Activated CD4-positive, alpha-beta memory T cell treated with anti-CD3 and anti-CD28 coated beads for 36 hours (primary cell): ENCODE data around the gene CTXN1. TPM values are rescaled to one million over a fixed set of nuclear protein-coding genes. Genes with fewer than 3 reads are reported as not detected.

Experiments used
- CTCF ChIA-PET: fragments of 350-600 bp; sonication (Branson Sonifier 250); formaldehyde crosslinking; loops from one replicate; lab custom pipeline; 2021; ENCODE audit warnings: antibody characterized with exemption, inconsistent platforms; lab: Charles Lee
- POLR2A ChIA-PET: fragments of 350-600 bp; sonication (Branson Sonifier 250); formaldehyde crosslinking; loops from one replicate; lab custom pipeline; 2021; ENCODE audit warnings: antibody characterized with exemption; lab: Charles Lee
- DNase-seq: peaks from one replicate; pipeline ENCODE4 v3.0.0-alpha.2; 2020
- H3K27ac Mint-ChIP-seq: one replicate; pipeline ENCODE4 v1.8.0; 2021; ENCODE audit warnings: mixed read lengths
- H3K27me3 Mint-ChIP-seq: one replicate; pipeline ENCODE4 v1.8.0; 2021; ENCODE audit warnings: mixed read lengths
- H3K36me3 Mint-ChIP-seq: one replicate; pipeline ENCODE4 v1.8.0; 2021; ENCODE audit warnings: mixed read lengths
- H3K4me1 Mint-ChIP-seq: one replicate; pipeline ENCODE4 v1.8.0; 2021; ENCODE audit warnings: low read depth, mixed read lengths
- H3K4me3 Mint-ChIP-seq: one replicate; pipeline ENCODE4 v1.8.0; 2021; ENCODE audit warnings: mild to moderate bottlenecking, mixed read lengths
- H3K9me3 Mint-ChIP-seq: one replicate; pipeline ENCODE4 v1.8.0; 2021; ENCODE audit warnings: mixed read lengths
- intact Hi-C: fragments of 100-400 bp; cut with micrococcal nuclease; formaldehyde crosslinking; loops from one replicate; pipeline ENCODE4 v1.15.1; 2023
- total RNA-seq, 2 experiments: library from RNA; stranded (reverse); gene quantifications; one replicate each; pipeline ENCODE4 v1.2.3, GENCODE V29; 2021

The CTXN1 gene
- total RNA-seq, 2 experiments from 2014 or later: 0.29 to 0.77 TPM

GRCh38 chr19:7942981-7943443 is 17.1 kb upstream of the CTXN1 start:
- Mint-ChIP-seq H3K4me1 (peaks cover 38% of the 10 kb centered on the region), H3K27me3 (no peaks in the 10 kb centered on the region), H3K36me3 (peaks cover 13% of the 10 kb centered on the region), H3K27ac (peak overlapping the region; percentile 98), H3K9me3 (no peaks in the 10 kb centered on the region), H3K4me3 (peak overlapping the region; percentile 92)
- POLR2A ChIA-PET: interaction anchor here (0.7 to 2.1 kb wide), 14 partner anchors 9 to 380 kb away, joined by 3 to 10 read pairs (median 5); partner anchors contain the start of genes ELAVL1, MAP2K7, PET100 and XAB2
- intact Hi-C loops: loop anchor here (1.0 to 5.0 kb wide), 5 partner anchors 23 to 378 kb away; partner anchors contain the start of genes CCL25, MAP2K7, NDUFA7 and RPS28
- CTCF ChIA-PET: interaction anchor here (0.6 to 3.4 kb wide), 19 partner anchors 9 to 841 kb away, joined by 3 to 46 read pairs (median 11); partner anchors contain the start of genes ELAVL1, HNRNPM, MAP2K7 and SNAPC2
- no peak for DNase-seq

DNA sequence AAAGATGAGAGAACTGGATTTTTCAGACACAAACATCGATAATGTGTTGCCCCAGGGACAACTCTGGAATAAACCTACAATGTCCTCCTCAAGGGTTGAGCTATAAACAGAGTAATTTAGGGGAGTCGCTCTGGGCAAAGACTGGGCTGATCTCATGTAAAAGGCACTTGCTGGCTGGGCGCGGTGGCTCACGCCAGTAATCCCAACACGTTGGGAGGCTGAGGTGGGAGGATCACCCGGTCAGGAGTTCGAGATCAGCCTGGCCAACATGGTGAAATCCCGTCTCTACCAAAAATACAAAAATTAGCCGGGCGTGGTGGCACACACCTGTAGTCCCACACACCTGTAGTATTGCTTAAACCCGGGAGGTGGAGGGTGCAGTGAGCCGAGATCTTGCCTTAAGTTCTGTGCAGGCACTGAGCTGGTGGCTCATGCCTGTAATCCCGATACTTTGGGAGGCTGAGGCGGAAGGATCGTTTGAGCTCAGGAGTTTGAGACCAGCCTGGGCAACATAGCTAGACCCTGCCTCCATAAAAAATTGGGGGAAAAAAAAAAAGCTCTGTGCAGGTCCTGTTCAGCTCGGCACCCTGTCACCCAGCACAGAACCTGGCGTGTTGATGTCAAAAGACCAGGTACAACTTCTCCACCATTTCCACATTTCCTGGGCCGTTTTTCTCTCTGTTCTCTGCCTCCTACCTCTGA is 16.1 kb upstream of the CTXN1 start:
- ChIA-PET CTCF (interaction anchor here (0.7 to 2.5 kb wide), 2 partner anchors 15 to 374 kb away, joined by 4 to 13 read pairs; no protein-coding TSS in a partner anchor), POLR2A (interaction anchor here (0.7 kb wide), 1 partner anchor 359 kb away, joined by 3 read pairs; no protein-coding TSS in a partner anchor)
- Mint-ChIP-seq H3K27ac (peak overlapping the region; percentile 23), H3K4me3 (peak overlapping the region; percentile 92), H3K36me3 (peaks cover 13% of the 10 kb centered on the region), H3K27me3 (no peaks in the 10 kb centered on the region), H3K4me1 (peaks cover 38% of the 10 kb centered on the region), H3K9me3 (no peaks in the 10 kb centered on the region)
- intact Hi-C loops: loop anchor here (5.0 kb wide), 2 partner anchors 110 to 130 kb away; partner anchors contain the start of gene CCL25
- no peak for DNase-seq

DNA sequence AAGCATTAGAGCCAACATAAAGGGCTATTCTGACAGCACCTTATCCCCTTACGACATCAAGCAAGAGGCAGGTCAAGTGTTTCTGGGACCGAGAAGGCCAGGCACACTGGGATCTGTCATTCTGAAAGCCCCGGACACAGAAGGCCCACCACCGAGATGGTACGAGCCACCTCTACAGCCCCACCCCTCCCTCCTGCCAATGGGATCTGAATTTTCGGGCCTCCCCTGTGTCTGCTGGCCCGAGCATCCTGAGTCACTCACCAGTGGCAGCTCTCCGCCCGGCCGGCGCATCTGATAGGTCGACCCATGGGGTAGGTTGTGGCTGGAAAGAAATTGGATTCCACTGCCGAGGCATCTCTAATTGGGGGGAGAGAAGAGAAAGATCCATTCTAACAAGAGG is 14.9 kb upstream of the CTXN1 start:
- H3K27ac Mint-ChIP-seq: no peak overlapping the region
- CTCF ChIA-PET: interaction anchor here (1.7 kb wide), 1 partner anchor 12 kb away, joined by 5 read pairs; no protein-coding TSS in a partner anchor
- DNase-seq: no peak

GRCh38 chr19:7934766-7935165 is 8.8 kb upstream of the CTXN1 start:
- intact Hi-C loops: no loop called here
- Mint-ChIP-seq H3K4me3 (no peak overlapping the region), H3K4me1 (peaks cover 4% of the 10 kb centered on the region), H3K27ac (no peak overlapping the region), H3K9me3 (no peaks in the 10 kb centered on the region), H3K36me3 (peaks cover 23% of the 10 kb centered on the region), H3K27me3 (no peaks in the 10 kb centered on the region)
- DNase-seq: no peak
- POLR2A ChIA-PET: no interaction called here
- CTCF ChIA-PET: no interaction called here

More for the DNA sequence above, 14.9 kb upstream of the CTXN1 start:
- H3K36me3 Mint-ChIP-seq: peaks cover 17% of the 10 kb centered on the region
- H3K4me1 Mint-ChIP-seq: peaks cover 38% of the 10 kb centered on the region
- H3K9me3 Mint-ChIP-seq: no peaks in the 10 kb centered on the region
- POLR2A ChIA-PET: no interaction called here
- no peak overlapping the region for H3K4me3 Mint-ChIP-seq
- intact Hi-C loops: loop anchor here (5.0 kb wide), 2 partner anchors 111 to 131 kb away; partner anchors contain the start of gene CCL25
- H3K27me3 Mint-ChIP-seq: no peaks in the 10 kb centered on the region

DNA sequence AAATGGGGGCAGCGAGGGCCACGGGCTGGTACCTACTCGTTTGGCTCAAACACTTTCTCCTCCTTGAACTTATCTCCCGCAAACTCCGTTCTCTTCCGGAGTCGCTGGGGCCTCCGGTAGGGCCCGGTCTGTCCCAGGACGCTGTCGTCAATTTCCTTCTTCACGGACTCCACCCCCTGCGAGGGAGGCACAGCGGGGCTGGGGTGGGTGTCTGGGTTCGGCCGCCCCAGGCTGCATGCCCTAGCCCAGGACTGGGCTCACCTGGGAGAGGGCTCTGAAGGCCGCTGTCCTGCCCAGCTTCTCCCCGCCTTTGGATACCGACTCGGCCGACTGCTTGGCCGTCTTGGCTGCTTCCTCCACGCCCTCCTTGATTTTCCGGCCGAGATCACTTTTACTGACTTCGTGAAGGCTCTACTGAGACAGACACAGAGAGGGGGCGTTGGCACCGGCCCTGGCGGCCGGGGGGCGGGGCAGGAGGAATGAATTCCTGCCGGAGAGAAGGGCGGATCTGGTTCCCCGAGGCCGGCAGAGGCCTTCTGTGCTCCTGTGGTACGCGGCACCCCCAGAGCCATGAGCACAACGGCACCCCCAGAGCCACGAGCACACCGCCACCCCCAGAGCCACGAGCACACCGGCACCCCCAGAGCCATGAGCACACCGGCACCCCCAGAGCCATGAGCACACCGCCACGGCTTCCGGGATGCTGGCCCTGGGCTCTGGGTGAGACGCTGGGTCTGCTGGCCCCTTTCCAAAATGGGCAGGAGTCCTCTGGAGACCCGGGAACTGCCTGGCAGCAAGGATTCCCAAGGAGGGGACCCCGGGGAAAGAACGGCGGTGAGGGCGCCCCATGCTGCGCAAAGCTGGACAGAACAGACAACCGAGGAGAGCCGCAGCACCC is 8.1 kb upstream of the CTXN1 start:
- Mint-ChIP-seq H3K4me3 (no peak overlapping the region), H3K36me3 (peaks cover 23% of the 10 kb centered on the region), H3K4me1 (peaks cover 7% of the 10 kb centered on the region), H3K9me3 (no peaks in the 10 kb centered on the region), H3K27ac (no peak overlapping the region), H3K27me3 (no peaks in the 10 kb centered on the region)
- DNase-seq: no peak
- intact Hi-C loops: no loop called here
- POLR2A ChIA-PET: no interaction called here
- CTCF ChIA-PET: interaction anchor here (1.0 kb wide), 1 partner anchor 10 kb away, joined by 3 read pairs; no protein-coding TSS in a partner anchor

DNA sequence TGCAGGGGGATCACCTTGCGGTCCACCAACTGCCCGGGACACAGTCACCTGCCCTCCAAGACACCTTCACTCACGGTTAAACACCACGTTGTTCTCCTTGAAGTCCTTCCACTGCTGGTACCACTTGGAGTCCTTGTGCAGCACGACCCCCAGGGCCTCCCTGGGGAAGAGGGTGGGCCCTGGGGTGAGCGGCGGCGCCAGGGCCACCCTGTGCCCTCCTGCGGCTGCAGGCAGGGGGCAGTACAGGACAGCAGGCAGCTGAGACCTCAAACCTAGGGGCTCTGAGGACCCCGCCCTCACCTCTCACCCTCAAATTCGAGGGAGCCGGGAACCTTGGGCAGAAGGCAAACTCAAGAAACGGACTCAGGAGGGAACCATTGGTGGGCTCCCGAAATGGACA is 7.5 kb upstream of the CTXN1 start:
- intact Hi-C loops: no loop called here
- Mint-ChIP-seq H3K27me3 (no peaks in the 10 kb centered on the region), H3K4me3 (no peak overlapping the region), H3K4me1 (peaks cover 9% of the 10 kb centered on the region), H3K9me3 (no peaks in the 10 kb centered on the region), H3K36me3 (peaks cover 21% of the 10 kb centered on the region), H3K27ac (no peak overlapping the region)
- ChIA-PET CTCF (interaction anchor here (1.0 kb wide), 1 partner anchor 11 kb away, joined by 3 read pairs; no protein-coding TSS in a partner anchor), POLR2A (no interaction called here)
- DNase-seq: no peak

DNA sequence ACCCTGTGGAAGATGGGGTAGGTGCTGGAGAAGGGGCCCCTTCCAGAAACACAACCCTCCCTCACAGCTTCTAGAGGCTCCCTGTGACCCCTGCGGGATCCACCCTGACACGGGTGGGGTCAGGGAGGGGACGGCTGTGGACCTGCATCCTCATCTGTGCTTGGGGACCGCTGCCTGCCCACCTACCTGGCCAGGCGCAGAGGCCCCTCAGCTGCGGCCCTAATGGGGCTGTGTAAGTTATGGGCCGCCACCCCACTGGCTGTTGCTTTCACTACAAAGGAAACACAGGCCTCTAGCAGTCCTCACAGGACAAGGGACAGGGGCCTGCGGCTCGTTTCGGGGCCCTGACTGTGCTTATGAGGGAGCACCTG is 7.0 kb upstream of the CTXN1 start:
- POLR2A ChIA-PET: no interaction called here
- Mint-ChIP-seq H3K9me3 (no peaks in the 10 kb centered on the region), H3K4me1 (peaks cover 11% of the 10 kb centered on the region), H3K27ac (no peak overlapping the region), H3K36me3 (peaks cover 21% of the 10 kb centered on the region), H3K4me3 (no peak overlapping the region), H3K27me3 (no peaks in the 10 kb centered on the region)
- CTCF ChIA-PET: interaction anchor here (0.8 kb wide), 1 partner anchor 56 kb away, joined by 3 read pairs; no protein-coding TSS in a partner anchor
- intact Hi-C loops: no loop called here
- DNase-seq: no peak

DNA sequence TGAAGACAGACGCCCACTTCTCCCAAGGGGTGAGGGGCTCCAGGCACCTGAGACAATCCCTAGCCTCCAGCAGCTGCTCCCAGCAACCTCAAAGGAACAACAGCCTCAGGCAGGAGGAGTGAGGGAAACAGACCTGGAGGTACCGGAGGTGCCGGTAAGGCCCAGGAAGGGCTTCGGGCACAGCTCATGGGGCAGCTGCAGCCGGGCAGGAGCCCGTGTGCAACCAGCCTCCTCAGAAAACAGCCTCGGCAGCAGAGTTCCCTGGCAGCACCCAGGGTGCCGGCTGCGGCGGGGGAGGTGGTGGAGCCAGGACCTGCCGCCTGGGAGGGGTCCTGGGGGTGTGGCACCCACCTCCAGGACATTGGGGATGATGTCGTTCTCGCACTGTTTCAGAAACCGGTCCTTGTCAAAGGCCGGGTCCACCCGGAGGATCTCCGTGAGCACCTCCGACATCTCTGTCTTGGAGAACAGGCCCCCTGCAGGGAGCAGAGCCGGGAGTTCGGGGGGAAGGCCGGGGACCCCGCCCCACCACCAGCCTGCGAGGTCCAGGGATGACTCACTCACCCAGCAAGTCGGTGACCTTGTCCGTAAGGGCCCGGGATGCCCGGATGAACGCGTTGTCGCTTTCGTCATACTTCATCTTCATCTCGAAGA is 6.5 kb upstream of the CTXN1 start:
- no peaks in the 10 kb centered on the region for H3K27me3 Mint-ChIP-seq
- peaks cover 11% of the 10 kb centered on the region for H3K4me1 Mint-ChIP-seq
- no peak overlapping the region for H3K4me3 Mint-ChIP-seq
- DNase-seq: no peak
- CTCF ChIA-PET: interaction anchor here (0.8 to 4.4 kb wide), 2 partner anchors 12 to 56 kb away, joined by 3 to 34 read pairs; partner anchors contain the start of gene TIMM44
- no peak overlapping the region for H3K27ac Mint-ChIP-seq
- intact Hi-C loops: no loop called here
- POLR2A ChIA-PET: no interaction called here
- H3K9me3 Mint-ChIP-seq: no peaks in the 10 kb centered on the region
- peaks cover 21% of the 10 kb centered on the region for H3K36me3 Mint-ChIP-seq

GRCh38 chr19:7931221-7932061 is 5.5 kb upstream of the CTXN1 start:
- Mint-ChIP-seq H3K27ac (no peak overlapping the region), H3K4me3 (no peak overlapping the region), H3K36me3 (peaks cover 20% of the 10 kb centered on the region), H3K27me3 (no peaks in the 10 kb centered on the region), H3K4me1 (peaks cover 13% of the 10 kb centered on the region), H3K9me3 (no peaks in the 10 kb centered on the region)
- DNase-seq: no peak
- intact Hi-C loops: no loop called here
- ChIA-PET POLR2A (interaction anchor here (2.2 kb wide), 1 partner anchor 12 kb away, joined by 10 read pairs; the partner anchor contains the start of gene TIMM44), CTCF (interaction anchor here (0.8 to 4.4 kb wide), 2 partner anchors 13 kb away, joined by 3 to 34 read pairs; partner anchors contain the start of gene TIMM44)

GRCh38 chr19:7930765-7931164 is 4.8 kb upstream of the CTXN1 start:
- DNase-seq: no peak
- POLR2A ChIA-PET: interaction anchor here (2.2 kb wide), 1 partner anchor 13 kb away, joined by 10 read pairs; the partner anchor contains the start of gene TIMM44
- intact Hi-C loops: no loop called here
- peaks cover 16% of the 10 kb centered on the region for H3K36me3 Mint-ChIP-seq
- no peaks in the 10 kb centered on the region for H3K27me3 Mint-ChIP-seq
- H3K27ac Mint-ChIP-seq: no peak overlapping the region
- H3K9me3 Mint-ChIP-seq: no peaks in the 10 kb centered on the region
- CTCF ChIA-PET: interaction anchor here (0.6 to 4.4 kb wide), 3 partner anchors 13 to 79 kb away, joined by 3 to 34 read pairs (median 3); partner anchors contain the start of gene TIMM44
- H3K4me1 Mint-ChIP-seq: peaks cover 16% of the 10 kb centered on the region
- H3K4me3 Mint-ChIP-seq: no peak overlapping the region
